Skeletal muscle cell (primary cell): ENCODE measurements around the gene ANKRD55.
"Not testable (repeated sequence)": the region's sequence is repeated elsewhere in the genome, so short reads cannot be mapped to it uniquely, and the experiment has no call there.

Experiments used
- DNase-seq: peaks from one replicate; pipeline ENCODE4 v3.0.0-alpha.2; 2010; ENCODE audit warnings: low read depth
- H3K4me3 ChIP-seq: 2 replicates; pipeline ENCODE4 v1.5.1; 2011; ENCODE audit warnings: low read depth, mild to moderate bottlenecking, control low read depth, low read length, moderate library complexity

Gene ANKRD55

GRCh38 chr5:56233230-56233629 is at the start of gene ANKRD55:
Gene ANKRD55, minus strand, starts transcription at chr5:56233330. Its CDS starts 417 bp downstream, at chr5:56232913.
- DNase-seq = no peak
- H3K4me3 ChIP-seq = no peak within 1 kb of the TSS

- DNase-seq = no peak
- H3K4me3 ChIP-seq = no peak overlapping the region
Measured at GRCh38 chr5:56282216-56282615, 49.1 kb upstream of the ANKRD55 start.

DNA sequence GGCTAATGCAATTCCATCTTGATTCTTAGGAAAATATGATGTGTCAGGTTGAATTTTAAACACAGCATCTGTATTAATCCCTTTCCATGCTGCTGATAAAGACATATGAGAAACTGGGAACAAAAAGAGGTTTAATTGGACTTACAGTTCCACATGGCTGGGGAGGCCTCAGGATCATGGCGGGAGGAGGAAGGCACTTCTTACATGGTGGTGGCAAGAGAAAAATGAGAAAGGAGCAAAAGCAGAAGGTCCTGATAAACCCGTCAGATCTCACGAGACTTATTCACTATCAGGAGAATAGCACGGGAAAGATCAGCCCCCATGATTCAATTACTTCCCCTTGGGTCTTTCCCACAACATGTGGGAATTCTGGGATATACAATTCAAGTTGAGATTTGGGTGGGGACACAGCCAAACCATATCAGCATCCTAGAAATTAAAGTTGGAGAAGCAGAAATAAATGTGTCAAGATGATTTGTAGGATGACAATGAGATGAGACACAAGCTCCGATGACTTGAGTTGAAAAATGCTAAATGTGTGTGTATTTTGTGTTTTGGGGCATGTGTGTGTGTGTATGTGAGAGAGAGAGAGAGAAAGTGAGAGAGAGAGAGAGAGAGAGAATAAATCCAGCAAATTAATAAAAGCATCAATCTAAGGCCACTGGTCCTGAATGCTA is 48.5 kb upstream of the ANKRD55 start:
- no peak for DNase-seq
- H3K4me3 ChIP-seq = no peak overlapping the region

DNA sequence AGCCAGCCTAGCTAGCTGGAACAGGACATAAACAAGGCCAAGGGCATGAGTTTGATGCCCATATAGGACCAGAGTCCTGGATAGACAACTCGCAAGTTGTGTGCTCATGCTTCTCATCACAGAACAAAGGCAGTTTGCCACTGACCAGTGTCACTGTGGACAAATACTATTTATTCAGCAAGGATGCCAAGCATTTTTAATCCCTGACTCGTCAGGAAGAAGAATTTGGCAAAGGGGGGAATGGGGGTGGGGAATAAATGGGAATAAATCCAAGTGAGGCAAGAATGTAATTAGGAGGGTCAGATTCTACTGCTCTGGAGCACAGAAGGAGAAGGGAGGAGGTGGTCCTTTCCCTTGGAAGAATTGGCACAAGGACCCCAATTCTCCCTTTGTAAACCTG is 46.8 kb upstream of the ANKRD55 start:
- H3K4me3 ChIP-seq = no peak overlapping the region
- DNase-seq = peak; percentile 35

- no peak overlapping the region for H3K4me3 ChIP-seq
- no peak for DNase-seq
Measured at GRCh38 chr5:56279291-56279690, 46.2 kb upstream of the ANKRD55 start.

DNA sequence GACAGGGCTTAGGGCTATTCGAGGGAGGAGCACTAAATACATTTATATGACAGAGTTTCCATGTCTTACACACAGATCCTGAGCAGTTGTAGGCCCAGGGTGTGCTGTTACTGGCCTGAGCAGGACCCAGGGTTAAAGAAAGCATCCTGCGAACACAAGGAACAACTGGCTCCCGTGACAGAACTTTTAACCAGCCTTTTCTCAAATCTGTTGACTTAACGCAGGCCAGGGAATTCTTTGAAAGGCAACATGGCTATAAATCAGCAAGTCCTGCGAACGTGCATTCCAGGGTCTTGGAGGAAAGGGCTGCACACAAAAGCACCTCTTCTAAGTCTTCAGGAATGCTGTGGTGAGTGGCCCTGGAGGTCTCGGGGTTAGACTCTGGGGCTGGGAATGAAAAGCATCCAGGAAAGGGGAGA is 45.2 kb upstream of the ANKRD55 start:
- H3K4me3 ChIP-seq = no peak overlapping the region
- peak; percentile 90 for DNase-seq

DNA sequence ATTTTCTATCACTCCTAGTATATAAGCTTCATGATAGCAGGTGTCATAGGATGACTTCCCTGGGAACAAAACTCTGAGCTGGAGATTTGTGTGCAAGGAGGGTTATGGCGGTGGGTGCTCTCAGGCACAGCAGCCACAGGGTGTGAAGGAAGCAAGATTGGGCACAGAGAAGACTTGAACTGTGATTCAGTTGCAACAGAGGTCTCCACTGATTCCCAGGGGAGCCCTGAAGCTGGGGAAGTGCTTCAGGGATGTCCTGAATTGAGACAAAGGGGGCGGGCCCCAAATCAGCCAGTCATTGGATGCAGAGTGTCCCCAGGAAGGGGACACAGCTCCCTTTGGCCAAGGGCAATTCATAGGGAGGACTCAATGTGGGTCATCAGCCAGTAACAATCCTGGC is 44.4 kb upstream of the ANKRD55 start:
- no peak for DNase-seq
- H3K4me3 ChIP-seq = no peak overlapping the region

GRCh38 chr5:56273376-56273955 is 40.3 kb upstream of the ANKRD55 start:
- no peak overlapping the region for H3K4me3 ChIP-seq
- no peak for DNase-seq

- no peak for DNase-seq
- H3K4me3 ChIP-seq = no peak overlapping the region
Measured at GRCh38 chr5:56272765-56273164, 39.6 kb upstream of the ANKRD55 start.

- peak; percentile 43 for DNase-seq
- H3K4me3 ChIP-seq = no peak overlapping the region
Measured at GRCh38 chr5:56270568-56271392, 37.6 kb upstream of the ANKRD55 start.

DNA sequence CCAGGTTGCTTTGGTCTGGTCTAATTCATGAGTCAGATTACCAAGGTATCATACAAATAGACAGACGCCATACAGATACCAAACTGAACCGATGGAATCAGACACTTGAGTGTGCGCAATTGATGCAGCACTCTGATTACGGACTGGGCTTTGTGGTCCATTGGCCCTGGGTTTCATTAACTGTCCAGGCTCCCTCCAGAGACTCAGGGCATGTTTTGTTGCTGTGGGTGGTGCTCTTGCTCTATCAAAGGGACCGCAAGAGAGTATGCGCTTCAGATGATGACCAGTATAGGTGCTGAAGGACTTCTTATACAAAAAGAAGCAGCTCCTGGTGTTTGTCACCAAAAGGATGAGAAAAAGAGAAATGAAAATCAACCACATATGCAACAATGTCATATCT is 36.9 kb upstream of the ANKRD55 start:
- H3K4me3 ChIP-seq = no peak overlapping the region
- DNase-seq = no peak

- DNase-seq = peak; percentile 45
- H3K4me3 ChIP-seq = no peak overlapping the region
Measured at GRCh38 chr5:56269216-56269927, 36.2 kb upstream of the ANKRD55 start.

- DNase-seq, H3K4me3 ChIP-seq: not testable (repeated sequence)
Measured at GRCh38 chr5:56268707-56269106, 35.6 kb upstream of the ANKRD55 start.

- no peak overlapping the region for H3K4me3 ChIP-seq
- no peak for DNase-seq
Measured at GRCh38 chr5:56267856-56268255, 34.7 kb upstream of the ANKRD55 start.

DNA sequence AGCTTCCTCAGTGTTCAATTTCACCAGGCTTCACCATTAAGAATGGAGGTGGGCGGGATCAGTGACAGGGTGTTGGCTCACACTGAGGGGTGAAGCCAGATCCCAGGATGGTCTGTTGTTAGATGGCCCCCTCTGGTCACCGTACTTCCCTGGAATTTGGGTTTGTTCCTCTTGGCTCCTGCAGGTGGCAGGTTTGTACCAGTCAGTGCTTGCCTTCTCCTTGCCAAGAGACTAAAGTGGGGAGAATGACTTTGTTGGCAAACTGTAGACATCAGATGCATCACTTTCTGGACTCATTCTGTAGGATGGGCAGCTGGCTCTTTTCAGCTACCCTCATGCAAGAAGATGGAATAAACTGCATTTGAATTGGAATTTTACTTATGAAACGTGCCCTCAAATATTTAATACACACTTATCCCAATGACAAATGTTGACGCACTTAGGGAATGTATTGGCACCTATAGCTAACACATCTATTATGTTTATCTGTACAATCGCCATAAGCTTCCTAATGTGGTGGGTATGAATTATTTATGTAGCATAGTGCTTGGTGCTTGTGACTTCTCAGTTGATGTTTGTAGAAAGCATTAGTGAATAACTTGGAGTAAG is 31.4 kb upstream of the ANKRD55 start:
- H3K4me3 ChIP-seq = no peak overlapping the region
- DNase-seq = no peak

DNA sequence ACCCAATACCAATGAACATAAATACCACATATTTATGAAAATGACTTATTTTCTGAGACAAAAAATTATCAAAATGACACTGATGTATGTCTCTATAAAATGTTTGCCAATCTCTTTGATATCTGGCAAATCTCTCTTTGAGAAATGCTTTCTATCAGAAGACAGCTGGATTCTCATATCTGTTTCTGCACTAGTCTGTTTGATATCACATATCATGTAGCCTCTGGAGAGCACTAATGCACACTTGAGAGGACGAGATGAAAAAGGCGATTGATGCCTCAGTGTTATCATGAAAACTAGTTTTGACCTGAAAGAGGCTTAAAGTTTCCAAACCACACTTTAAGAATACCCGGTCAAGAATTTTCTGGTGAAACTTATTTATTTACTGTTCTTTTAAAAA is 29.1 kb upstream of the ANKRD55 start:
- DNase-seq = no peak
- no peak overlapping the region for H3K4me3 ChIP-seq

GRCh38 chr5:56259002-56259511 is 25.9 kb upstream of the ANKRD55 start:
- H3K4me3 ChIP-seq = no peak overlapping the region
- peak; percentile 90 for DNase-seq

DNA sequence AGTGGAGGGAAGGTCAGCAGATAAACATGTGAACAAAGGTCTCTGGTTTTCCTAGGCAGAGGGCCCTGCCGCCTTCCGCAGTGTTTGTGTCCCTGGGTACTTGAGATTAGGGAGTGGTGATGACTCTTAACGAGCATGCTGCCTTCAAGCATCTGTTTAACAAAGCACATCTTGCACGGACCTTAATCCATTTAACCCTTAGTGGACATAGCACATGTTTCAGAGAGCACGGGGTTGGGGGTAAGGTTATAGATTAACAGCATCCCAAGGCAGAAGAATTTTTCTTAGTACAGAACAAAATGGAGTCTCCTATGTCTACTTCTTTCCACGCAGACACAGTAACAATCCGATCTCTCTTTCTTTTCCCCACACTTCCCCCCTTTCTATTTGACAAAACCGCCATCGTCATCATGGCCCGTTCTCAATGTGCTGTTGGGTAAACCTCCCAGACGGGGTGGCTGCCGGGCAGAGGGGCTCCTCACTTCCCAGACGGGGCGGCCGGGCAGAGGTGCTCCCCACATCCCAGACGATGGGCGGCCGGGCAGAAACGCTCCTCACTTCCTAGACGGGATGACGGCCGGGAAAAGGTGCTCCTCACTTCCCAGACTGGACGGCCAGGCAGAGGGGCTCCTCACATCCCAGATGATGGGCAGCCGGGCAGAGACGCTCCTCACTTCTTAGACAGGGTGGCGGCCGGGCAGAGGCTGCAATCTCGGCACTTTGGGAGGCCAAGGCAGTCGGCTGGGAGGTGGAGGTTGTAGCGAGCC is 24.8 kb upstream of the ANKRD55 start:
- H3K4me3 ChIP-seq, DNase-seq: not testable (repeated sequence)

GRCh38 chr5:56257010-56257409 is 23.9 kb upstream of the ANKRD55 start:
- H3K4me3 ChIP-seq = no peak overlapping the region
- no peak for DNase-seq
